ENCODE data around the gene HSPA9.

The HSPA9 gene

GRCh38 chr5:138595180-138595795 lies 20.1 kb upstream of the HSPA9 start:
- DNase-seq (ENCODE audit: low read depth in 2 of 2), result no peak

DNA sequence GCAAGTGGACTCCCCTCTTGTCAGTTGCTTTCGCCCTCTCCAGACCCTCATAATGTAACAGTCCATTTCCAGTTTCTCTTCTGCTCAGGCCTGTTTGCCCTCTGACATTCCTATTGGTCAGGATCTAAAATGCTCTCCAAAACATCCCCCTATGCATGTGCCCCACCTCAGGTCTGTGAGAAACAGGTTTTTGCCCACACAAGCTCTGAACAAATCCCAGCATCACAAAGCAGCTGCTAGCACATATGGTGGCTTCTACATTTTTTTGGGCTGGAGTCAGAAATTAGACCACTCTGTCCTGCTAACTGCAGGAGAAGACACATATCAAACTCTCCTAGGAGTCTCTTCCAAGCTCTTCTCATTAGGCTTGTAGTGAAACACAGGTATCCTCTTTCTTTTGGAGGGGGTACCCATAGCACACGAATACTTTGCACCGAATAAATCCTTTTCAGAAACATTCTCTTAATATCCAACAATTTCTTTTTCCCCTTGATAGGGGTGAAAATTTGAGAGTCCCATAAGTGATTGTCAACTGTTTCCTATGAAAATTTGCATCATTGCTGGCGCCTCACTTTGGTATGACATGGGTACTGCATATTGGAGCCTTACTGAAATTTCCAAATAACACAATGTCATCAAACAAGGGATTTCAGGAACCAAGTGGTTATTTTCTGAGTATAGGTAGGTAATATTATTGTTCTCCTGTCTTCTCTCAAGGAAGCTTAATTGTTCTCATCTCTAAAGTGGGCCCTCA lies 19.3 kb upstream of the HSPA9 start:
- no peak for DNase-seq (ENCODE audit: low read depth in 2 of 2)

- no peak for DNase-seq (ENCODE audit: low read depth in 2 of 2)
Measured at GRCh38 chr5:138588013-138588788, 13.0 kb upstream of the HSPA9 start.

GRCh38 chr5:138585157-138585556 lies 10.0 kb upstream of the HSPA9 start:
- no peak for DNase-seq (ENCODE audit: low read depth in 2 of 2)

DNA sequence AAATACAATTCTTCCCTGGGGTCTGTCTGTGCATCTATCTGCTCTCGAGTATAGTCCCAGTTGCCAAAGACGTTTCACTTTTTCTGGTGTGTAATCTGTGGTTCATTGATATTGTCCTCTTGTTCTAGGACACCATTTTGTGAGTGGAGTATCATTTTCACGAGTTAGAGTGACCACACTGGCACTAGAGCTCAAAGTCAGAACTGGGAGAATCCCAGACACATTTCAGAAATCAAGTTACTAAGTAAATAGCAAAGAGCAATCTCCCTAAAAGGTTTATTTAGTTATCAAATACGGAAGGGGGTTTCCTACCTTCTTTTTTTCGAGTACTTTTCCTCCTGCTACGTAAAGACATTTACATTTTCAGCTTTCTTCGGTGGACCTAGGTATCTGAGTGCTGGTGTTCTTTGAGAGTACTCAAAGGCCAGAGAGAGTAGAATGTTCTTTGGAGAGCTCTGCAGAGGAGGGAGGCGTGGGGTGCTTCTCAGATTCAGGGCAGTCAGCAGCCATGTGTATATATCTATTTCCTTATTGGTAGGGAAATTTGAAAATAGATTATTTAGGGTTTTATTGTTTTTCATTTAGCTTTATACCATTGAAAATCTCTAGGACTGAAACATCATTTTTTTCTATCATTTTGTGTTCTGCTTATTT lies 8.9 kb upstream of the HSPA9 start:
- DNase-seq (ENCODE audit: low read depth in 2 of 2), result no peak

DNA sequence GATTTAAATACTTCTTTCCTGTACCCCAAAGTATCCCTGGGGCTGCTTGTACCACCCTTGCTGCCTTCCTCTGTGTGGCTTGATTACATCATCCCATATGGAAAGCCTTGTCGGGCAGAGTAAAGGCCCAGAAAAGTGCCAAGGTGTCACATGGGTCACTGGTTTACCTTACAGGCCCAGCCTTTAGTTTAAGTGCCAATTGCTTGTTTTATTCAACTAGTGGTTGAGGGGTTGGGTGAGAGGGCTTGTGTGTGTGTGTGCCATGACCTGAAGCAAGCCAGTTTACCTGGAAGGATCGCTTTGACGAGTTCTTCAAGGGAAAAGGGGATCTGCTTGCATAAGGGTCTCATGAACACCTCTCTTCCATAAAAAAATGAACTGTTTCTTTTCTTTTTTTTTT lies 7.8 kb upstream of the HSPA9 start:
- no peak for DNase-seq (ENCODE audit: low read depth in 2 of 2)

- no peak for DNase-seq (ENCODE audit: low read depth in 2 of 2)
Measured at GRCh38 chr5:138580777-138581176, 5.6 kb upstream of the HSPA9 start.

DNA sequence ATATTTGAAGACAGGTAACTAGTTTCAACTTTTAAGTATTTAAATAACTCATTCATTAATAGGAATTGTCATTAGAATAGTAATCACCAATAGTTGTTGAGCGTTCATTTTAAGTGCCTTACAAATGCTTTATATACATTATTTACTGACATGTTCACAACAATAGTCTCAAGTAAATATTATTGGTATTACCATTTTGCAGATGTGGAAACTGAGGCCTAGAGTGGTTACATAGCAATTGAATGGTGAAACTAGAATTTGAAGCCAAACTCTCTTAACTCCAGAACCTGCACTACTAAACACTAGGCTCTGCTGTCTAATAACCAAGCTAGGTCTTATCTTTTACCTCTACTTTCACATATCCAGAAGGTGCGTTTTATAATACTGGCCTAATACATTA lies 4.8 kb upstream of the HSPA9 start:
- no peak for DNase-seq (ENCODE audit: low read depth in 2 of 2)

DNA sequence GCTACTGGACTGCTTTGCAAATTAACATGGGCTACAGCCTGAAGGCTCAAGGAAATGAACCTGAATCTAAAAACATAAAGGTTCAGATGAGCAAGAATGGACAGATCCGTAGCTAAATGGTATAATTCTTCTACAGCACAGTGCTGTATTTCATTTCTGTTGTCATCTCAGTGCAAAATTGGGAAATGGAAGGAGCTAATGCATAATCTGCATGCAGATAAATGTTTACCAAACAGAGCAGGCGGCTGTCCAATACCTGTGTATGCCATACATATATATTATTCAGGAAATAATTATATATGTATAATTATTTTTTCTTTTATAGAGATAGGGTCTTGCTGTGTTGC lies 4.3 kb upstream of the HSPA9 start:
- no peak for DNase-seq (ENCODE audit: low read depth in 2 of 2)

DNA sequence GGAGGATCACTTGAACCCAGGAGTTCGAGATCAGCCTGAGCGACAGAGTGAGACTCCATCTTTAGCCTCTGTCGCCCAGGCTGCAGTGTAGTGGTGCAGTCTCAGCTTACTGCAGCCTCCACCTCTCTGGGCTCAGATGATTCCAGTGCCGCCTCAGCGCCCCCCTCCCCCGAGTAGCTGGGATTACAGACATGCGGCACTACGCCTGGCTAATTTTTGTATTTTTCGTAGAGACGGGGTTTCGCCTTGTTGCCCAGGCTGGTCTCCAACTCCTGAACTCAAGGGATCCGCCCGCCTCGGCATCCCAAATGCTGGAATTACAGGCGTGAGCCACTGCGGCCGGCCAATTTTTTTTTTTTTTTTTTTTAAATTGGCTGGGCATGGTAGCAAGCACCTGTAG lies 2.3 kb upstream of the HSPA9 start:
- DNase-seq (ENCODE audit: low read depth in 2 of 2), result no peak

DNA sequence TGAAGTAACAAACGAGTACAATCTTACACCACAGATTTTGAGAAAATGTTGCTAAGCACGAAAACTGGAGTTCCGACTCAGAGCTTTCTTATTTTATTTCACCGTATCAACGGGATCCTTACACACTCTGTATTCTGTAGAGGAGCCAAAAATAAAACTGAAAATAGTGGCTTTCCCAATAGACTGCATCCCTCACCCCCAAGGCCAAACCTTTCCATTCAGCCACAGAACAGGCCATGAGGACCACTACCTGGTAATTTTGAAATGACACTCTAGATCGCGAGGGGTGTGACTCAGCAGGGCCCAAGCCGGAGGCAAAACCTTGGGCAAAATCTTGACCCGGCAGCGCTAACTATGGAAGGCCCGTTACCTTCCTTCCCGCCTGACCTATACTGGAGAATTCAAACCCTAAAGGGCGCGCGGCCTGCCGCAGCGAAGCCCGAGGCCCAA lies 432 bp downstream of the HSPA9 start:
- DNase-seq (ENCODE audit: low read depth in 2 of 2), result no peak

- no peak for DNase-seq (ENCODE audit: low read depth in 2 of 2)
Measured at GRCh38 chr5:138573949-138574670, 1.1 kb downstream of the HSPA9 start.

GRCh38 chr5:138573223-138573622 lies 2.0 kb downstream of the HSPA9 start:
- DNase-seq (ENCODE audit: low read depth in 2 of 2), result no peak

DNA sequence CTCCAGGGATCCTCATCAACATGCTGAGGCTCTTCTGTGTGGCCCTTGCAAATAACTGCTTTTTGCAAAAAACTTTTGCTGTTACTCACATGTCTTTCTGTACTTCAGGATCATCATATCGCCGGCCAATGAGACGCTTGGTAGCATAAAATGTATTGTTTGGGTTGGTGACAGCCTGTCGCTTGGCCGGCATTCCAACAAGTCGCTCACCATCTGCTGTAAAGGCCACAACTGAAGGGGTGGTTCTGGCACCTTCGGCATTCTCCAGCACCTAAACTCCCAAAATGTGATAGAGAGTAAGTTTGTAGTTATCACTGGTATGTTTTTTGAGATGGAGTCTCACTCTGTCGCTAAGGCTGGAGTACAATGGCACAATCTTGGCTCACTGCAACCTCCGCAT lies 4.3 kb downstream of the HSPA9 start:
- DNase-seq (ENCODE audit: low read depth in 2 of 2), result no peak

GRCh38 chr5:138569782-138570181 lies 5.4 kb downstream of the HSPA9 start:
- no peak for DNase-seq (ENCODE audit: low read depth in 2 of 2)

GRCh38 chr5:138568061-138568824 lies 7.0 kb downstream of the HSPA9 start:
- no peak for DNase-seq (ENCODE audit: low read depth in 2 of 2)

- DNase-seq (ENCODE audit: low read depth in 2 of 2), result no peak
Measured at GRCh38 chr5:138566792-138567191, 8.4 kb downstream of the HSPA9 start.

- DNase-seq (ENCODE audit: low read depth in 2 of 2), result no peak
Measured at GRCh38 chr5:138565100-138565821, 9.9 kb downstream of the HSPA9 start.

DNA sequence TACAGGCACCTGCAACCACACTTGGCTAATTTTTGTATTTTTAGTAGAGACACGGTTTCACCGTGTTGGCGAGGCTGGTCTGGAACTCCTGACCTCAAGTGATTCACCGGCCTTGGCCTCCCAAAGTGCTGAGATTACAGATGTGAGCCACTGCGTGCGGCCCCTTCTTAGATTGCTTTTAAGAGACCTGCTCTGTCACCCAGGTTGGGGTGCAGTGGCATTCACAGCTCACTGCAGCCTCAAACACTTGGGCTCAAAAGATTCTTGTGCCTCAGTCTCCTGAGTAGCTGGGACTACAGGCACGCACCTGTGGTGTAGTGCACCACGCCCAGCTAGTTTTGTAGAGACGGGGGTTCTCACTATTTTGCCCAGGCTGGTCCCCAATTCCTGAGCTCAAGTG lies 11.0 kb downstream of the HSPA9 start:
- DNase-seq (ENCODE audit: low read depth in 2 of 2), result no peak
